Uterus (tissue), 4 donors: ENCODE measurements around the gene C3orf18. TPM values are rescaled to one million over a fixed set of nuclear protein-coding genes. Genes with fewer than 3 reads are reported as not detected.

Experiments used
- DNase-seq, 2 donors: peaks; one replicate each; pipeline ENCODE4 v3.0.0-alpha.2; 2019 to 2020
- H3K27ac ChIP-seq, 2 donors: fragments of 200-600 bp; sonication (generic); 1 replicate in 1 of 2; 2 replicates in 1 of 2; pipeline ENCODE4 v1.5.1; 2016 to 2018
- H3K27me3 ChIP-seq, 2 donors: fragments of 200-600 bp; sonication (generic); one replicate each; pipeline ENCODE4 v1.5.1; 2018 to 2019; ENCODE audit warnings: control low read depth in 1 of 2
- H3K36me3 ChIP-seq, 2 donors: fragments of 200-600 bp; sonication (generic); one replicate each; pipeline ENCODE4 v1.5.1; 2019; ENCODE audit warnings: control low read depth in 1 of 2
- H3K4me1 ChIP-seq, 2 donors: fragments of 200-600 bp; sonication (generic); one replicate each; pipeline ENCODE4 v1.5.1; 2018 to 2019; ENCODE audit warnings: control low read depth in 1 of 2
- H3K4me3 ChIP-seq, 2 donors: fragments of 200-600 bp; sonication (generic); 1 replicate in 1 of 2; 2 replicates in 1 of 2; pipeline ENCODE4 v1.5.1; 2018 to 2019; ENCODE audit warnings: mild to moderate bottlenecking in 1 of 2
- H3K9me3 ChIP-seq, 2 donors: fragments of 200-600 bp; sonication (generic); one replicate each; pipeline ENCODE4 v1.5.1; 2019; ENCODE audit warnings: control low read depth in 1 of 2
- POLR2A ChIP-seq, 2 donors: fragments of 450-650 bp; IDR thresholded peaks; one replicate each; pipeline ENCODE4 v1.6.1; 2016; ENCODE audit warnings: antibody characterized with exemption in 2 of 2, mild to moderate bottlenecking in 1 of 2, moderate library complexity in 1 of 2
- intact Hi-C: fragments of 100-400 bp; cut with DNase I; formaldehyde crosslinking; loops from one replicate; pipeline ENCODE4 v1.15.1; 2023; ENCODE audit warnings: low total_unique reads
- total RNA-seq, 4 donors: library from RNA; depleted of rRNA in 3 of 4; stranded (reverse); fragments of >200 nt in 3 of 4; gene quantifications; one replicate each; pipeline versions ENCODE4 v1.1.0 to v1.2.4, GENCODE V29; 2014 to 2023
- TF ChIP-seq, protein P1 (sequence below), 4 experiments: fragments of 200-600 bp in 2 of 4; fragments of 450-650 bp in 2 of 4; sonication (generic) in 2 of 4; IDR thresholded peaks; one replicate each; pipeline ENCODE4 v1.5.1; 2016 to 2019; ENCODE audit warnings: antibody characterized with exemption in 4 of 4, mild to moderate bottlenecking in 2 of 4, moderate library complexity in 1 of 4
- donor health status: DM: yes; HTN: yes; CAD: no.

Gene C3orf18
- total RNA-seq, 4 donors from 2014 or later = 7.1 to 21.0 (median 20.7) TPM

DNA sequence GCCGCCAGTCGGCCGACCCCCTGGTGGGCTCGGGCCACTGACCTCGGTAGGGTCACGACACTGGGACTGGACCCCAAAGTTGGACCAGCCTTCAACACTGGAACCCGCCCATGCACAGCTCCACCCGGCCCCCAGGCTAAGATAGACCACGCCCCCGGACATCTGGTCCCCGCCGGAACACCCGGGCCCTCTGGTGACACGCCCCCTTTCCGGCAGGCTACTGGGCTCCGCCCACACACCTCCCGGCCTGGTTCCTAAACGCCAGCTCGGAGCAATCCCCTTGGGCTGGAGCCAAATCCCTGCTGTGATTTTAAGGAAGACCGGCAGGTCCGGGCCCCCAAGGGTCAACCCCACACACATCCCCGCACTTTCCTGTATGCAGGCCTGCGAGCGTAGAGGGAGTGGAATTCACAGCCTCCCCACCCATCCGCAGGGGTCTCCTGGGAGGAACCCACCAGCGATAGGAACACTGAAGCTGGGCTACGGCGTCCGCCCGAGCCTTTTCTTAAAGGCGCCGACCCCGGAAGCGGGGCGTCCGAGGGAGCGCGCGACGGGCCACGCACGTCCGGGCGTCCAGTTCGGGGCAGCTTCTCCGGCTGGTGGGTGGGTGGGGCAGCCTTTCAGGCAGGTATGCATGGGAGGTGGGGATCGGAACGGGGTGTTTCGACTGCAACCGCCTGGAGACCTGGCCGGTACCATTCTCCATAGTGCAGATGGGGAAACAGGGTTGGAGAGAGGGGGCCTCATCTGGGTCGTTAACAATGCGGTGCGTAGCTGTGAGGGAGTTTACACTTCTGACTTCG lies 1.6 kb upstream of the C3orf18 start, which contains the start of gene HEMK1:
Gene HEMK1 (plus strand): TSS at position 576 of the 803 bp plus-strand sequence. CDS start 1,583 bp downstream, outside the sequence.
- Histone ChIP-seq H3K9me3 (no peaks in the 10 kb centered on the region), H3K36me3 (no peaks in the 10 kb centered on the region), H3K4me1 (peaks cover 0 to 9% of the 10 kb centered on the region in 2 donors), H3K4me3 (peak within 1 kb of the TSS; percentile 57 to 71), H3K27ac (peak within 1 kb of the TSS; percentile 86 to 92), H3K27me3 (no peaks in the 10 kb centered on the region)
- DNase-seq = peak; percentile 98 to 99
- intact Hi-C loops = no loop called here
- TF ChIP-seq, protein P1, sequence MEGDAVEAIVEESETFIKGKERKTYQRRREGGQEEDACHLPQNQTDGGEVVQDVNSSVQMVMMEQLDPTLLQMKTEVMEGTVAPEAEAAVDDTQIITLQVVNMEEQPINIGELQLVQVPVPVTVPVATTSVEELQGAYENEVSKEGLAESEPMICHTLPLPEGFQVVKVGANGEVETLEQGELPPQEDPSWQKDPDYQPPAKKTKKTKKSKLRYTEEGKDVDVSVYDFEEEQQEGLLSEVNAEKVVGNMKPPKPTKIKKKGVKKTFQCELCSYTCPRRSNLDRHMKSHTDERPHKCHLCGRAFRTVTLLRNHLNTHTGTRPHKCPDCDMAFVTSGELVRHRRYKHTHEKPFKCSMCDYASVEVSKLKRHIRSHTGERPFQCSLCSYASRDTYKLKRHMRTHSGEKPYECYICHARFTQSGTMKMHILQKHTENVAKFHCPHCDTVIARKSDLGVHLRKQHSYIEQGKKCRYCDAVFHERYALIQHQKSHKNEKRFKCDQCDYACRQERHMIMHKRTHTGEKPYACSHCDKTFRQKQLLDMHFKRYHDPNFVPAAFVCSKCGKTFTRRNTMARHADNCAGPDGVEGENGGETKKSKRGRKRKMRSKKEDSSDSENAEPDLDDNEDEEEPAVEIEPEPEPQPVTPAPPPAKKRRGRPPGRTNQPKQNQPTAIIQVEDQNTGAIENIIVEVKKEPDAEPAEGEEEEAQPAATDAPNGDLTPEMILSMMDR (IDR thresholded peaks at IDR 0.05) = peak in 2 of 4 experiments; percentile 9 to 23
- peak; percentile 30 to 63 for TF ChIP-seq POLR2A (IDR thresholded peaks at IDR 0.05)

DNA sequence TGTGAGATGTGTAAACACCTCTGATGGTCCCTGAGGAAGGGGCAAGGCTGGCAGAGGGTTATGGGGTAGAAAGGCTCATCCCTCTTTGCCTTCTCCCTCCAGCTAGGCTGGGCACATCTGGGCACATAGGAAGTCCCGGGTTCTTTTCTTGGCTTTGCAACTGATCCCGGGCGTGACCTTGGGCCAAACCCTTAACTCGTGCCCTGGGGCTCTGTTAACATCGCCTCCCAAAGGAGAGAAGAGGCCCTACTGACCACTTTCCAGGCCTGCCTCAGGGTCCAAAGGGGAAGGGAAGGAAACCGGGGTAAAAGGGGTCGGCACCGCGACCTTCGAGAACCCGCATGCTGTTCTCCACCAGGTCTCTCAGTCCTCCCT lies 549 bp downstream of the C3orf18 start:
- H3K9me3 ChIP-seq = no peaks in the 10 kb centered on the region
- no peaks in the 10 kb centered on the region for H3K36me3 ChIP-seq
- peak overlapping the region; percentile 57 to 71 for H3K4me3 ChIP-seq
- no peak for TF ChIP-seq POLR2A (IDR thresholded peaks at IDR 0.05)
- TF ChIP-seq, protein P1 (IDR thresholded peaks at IDR 0.05) = no peak
- intact Hi-C loops = no loop called here
- H3K4me1 ChIP-seq = peaks cover 0 to 9% of the 10 kb centered on the region in 2 donors
- H3K27ac ChIP-seq = peak overlapping the region; percentile 86 to 92
- H3K27me3 ChIP-seq = no peaks in the 10 kb centered on the region
- no peak for DNase-seq

DNA sequence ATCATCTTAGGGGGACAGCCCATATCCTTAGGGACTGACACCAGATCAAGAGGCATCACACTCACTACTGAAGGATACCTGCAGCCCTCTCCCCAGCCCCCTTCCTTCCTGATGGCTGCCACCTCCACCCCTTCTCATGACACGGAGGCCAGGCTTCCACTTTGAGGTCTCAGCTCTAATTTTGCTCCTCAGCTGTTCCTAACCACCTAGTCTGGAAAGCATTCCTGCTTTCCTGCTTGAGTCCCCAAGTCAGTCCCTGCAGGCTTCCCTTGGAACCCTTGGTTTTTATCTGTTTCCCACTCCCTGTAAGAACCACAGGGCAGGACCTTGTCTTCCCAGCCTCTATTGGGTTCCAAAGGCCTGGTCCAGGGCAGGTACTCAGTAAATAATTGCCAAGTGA lies 3.2 kb downstream of the C3orf18 start:
- intact Hi-C loops = no loop called here
- no peak for DNase-seq
- Histone ChIP-seq H3K9me3 (no peaks in the 10 kb centered on the region), H3K27ac (no peak overlapping the region), H3K4me1 (no peaks in the 10 kb centered on the region), H3K36me3 (no peaks in the 10 kb centered on the region), H3K4me3 (no peak overlapping the region), H3K27me3 (no peaks in the 10 kb centered on the region)
- no peak for TF ChIP-seq POLR2A (IDR thresholded peaks at IDR 0.05)
- TF ChIP-seq, protein P1 (IDR thresholded peaks at IDR 0.05) = no peak

DNA sequence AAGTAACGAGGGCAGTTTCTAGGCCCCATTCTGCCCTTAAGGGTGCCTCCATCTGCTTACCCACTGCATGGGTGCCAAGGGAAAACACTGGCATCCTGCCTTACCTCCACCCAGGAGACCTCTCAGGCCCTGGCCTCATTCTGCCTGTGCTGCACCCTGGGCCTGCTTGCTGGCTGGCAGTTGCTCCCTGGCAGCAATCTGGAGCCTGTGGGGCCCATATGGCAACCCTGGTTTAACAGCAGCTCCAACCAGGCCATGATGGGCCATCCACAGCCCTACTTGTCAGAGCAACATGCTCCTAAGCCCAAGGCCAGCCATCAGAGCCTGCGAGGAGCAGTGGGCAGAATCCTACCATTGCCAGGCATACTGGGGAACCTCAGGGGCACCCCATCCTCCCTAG lies 3.7 kb downstream of the C3orf18 start:
- no peak for DNase-seq
- Histone ChIP-seq H3K9me3 (no peaks in the 10 kb centered on the region), H3K4me3 (no peak overlapping the region), H3K27ac (no peak overlapping the region), H3K27me3 (no peaks in the 10 kb centered on the region), H3K36me3 (no peaks in the 10 kb centered on the region), H3K4me1 (no peaks in the 10 kb centered on the region)
- TF ChIP-seq, protein P1 (IDR thresholded peaks at IDR 0.05) = no peak
- TF ChIP-seq POLR2A (IDR thresholded peaks at IDR 0.05) = no peak
- intact Hi-C loops = no loop called here

DNA sequence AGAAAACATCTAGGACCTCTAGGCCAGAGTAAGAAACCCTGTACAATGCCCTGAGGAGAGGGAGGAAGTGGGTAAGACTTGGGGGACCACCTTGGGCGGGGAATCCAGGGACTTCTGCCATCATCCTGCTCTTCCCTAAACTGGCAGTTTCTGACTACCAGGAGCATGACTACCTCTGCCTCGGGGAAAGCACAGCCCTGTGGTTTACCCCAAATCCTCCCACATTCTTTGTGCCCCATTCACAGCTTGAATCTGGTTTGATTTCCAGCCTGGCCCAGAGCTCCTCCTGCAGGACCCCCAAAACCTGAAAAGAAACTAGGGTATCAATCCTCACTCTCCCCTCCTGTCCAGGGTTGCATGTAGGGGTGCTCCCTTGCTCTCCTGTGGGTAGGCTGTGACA lies 4.7 kb downstream of the C3orf18 start:
- H3K4me1 ChIP-seq = no peaks in the 10 kb centered on the region
- no peak overlapping the region for H3K4me3 ChIP-seq
- no peaks in the 10 kb centered on the region for H3K9me3 ChIP-seq
- intact Hi-C loops = no loop called here
- H3K36me3 ChIP-seq = no peaks in the 10 kb centered on the region
- H3K27ac ChIP-seq = no peak overlapping the region
- DNase-seq = no peak
- H3K27me3 ChIP-seq = no peaks in the 10 kb centered on the region
- TF ChIP-seq, protein P1 (IDR thresholded peaks at IDR 0.05) = no peak
- TF ChIP-seq POLR2A (IDR thresholded peaks at IDR 0.05) = no peak
